ENCODE results near the gene HEMK1.

The HEMK1 gene

GRCh38 chr3:50603261-50604109 lies 34.2 kb downstream of the HEMK1 start:
- no peak for DNase-seq

- DNase-seq: no peak
These were observed 34.8 kb downstream of the HEMK1 start for GRCh38 chr3:50604110-50604621.

- DNase-seq: peak; percentile 80
These were observed 35.6 kb downstream of the HEMK1 start for GRCh38 chr3:50604628-50605588.

GRCh38 chr3:50605901-50606326 lies 36.6 kb downstream of the HEMK1 start:
- DNase-seq: peak; percentile 27

GRCh38 chr3:50606596-50606995 lies 37.3 kb downstream of the HEMK1 start:
- no peak for DNase-seq

- DNase-seq: no peak
These were observed 38.2 kb downstream of the HEMK1 start for GRCh38 chr3:50607271-50608091.

GRCh38 chr3:50608278-50608677 lies 39.0 kb downstream of the HEMK1 start:
- DNase-seq: no peak

GRCh38 chr3:50609071-50609762 lies 39.9 kb downstream of the HEMK1 start:
- peak; percentile 49 for DNase-seq

- no peak for DNase-seq
These were observed 40.4 kb downstream of the HEMK1 start for GRCh38 chr3:50609763-50610085.

GRCh38 chr3:50610181-50610971 lies 41.1 kb downstream of the HEMK1 start:
- no peak for DNase-seq

GRCh38 chr3:50610992-50611463 lies 41.7 kb downstream of the HEMK1 start:
- no peak for DNase-seq

GRCh38 chr3:50611464-50612233 lies 42.3 kb downstream of the HEMK1 start, which contains the start of gene CISH:
Gene CISH (minus strand): TSS chr3:50611774. CDS start chr3:50611650, 124 bp downstream.
- peak; percentile 99 for DNase-seq

- no peak for DNase-seq
These were observed 43.0 kb downstream of the HEMK1 start for GRCh38 chr3:50612234-50612882.

GRCh38 chr3:50612970-50613846 lies 43.9 kb downstream of the HEMK1 start:
- no peak for DNase-seq

- DNase-seq: no peak
These were observed 45.9 kb downstream of the HEMK1 start for GRCh38 chr3:50615190-50615589.

- peak; percentile 74 for DNase-seq
These were observed 46.9 kb downstream of the HEMK1 start for GRCh38 chr3:50616003-50616769.

- DNase-seq: peak; percentile 95
These were observed 47.4 kb downstream of the HEMK1 start for GRCh38 chr3:50616770-50617095.
